SU-DHL-6 (cell line): ENCODE results near the gene NADK.

Experiments
- H2AFZ ChIP-seq: fragments of 200-600 bp; sonication (generic); 2 replicates; pipeline ENCODE4 v1.6.1; 2014; ENCODE audit warnings: low read depth, mild to moderate bottlenecking, moderate library complexity, mixed read lengths, antibody characterized with exemption, low read length; ENCODE audit not compliant: severe bottlenecking
- H3F3A ChIP-seq: fragments of 200-600 bp; shearing (Covaris generic); 2 replicates; pipeline ENCODE4 v1.6.0; 2016; ENCODE audit warnings: antibody characterized with exemption, mild to moderate bottlenecking; ENCODE audit not compliant: insufficient read depth
- H3K27ac ChIP-seq: fragments of 200-600 bp; sonication (generic); 2 replicates; pipeline ENCODE4 v1.5.1; 2016; ENCODE audit warnings: low read depth, mild to moderate bottlenecking, low read length, moderate library complexity, mixed read lengths
- H3K27me3 ChIP-seq: fragments of 200-600 bp; sonication (generic), shearing (Covaris generic); 2 replicates; pipeline ENCODE4 v1.6.0; 2014; ENCODE audit warnings: mild to moderate bottlenecking, low read length
- H3K36me3 ChIP-seq: fragments of 200-600 bp; sonication (generic); 2 replicates; pipeline ENCODE4 v1.6.1; 2014; ENCODE audit warnings: mild to moderate bottlenecking, low read length, mixed read lengths
- H3K4me2 ChIP-seq: fragments of 300-600, 200-600 bp; shearing (Covaris generic), sonication (generic); 2 replicates; pipeline ENCODE4 v1.6.0; 2014; ENCODE audit warnings: low read length, low read depth, mild to moderate bottlenecking; ENCODE audit not compliant: poor library complexity, severe bottlenecking
- H3K4me3 ChIP-seq: fragments of 200-600 bp; sonication (generic); 2 replicates; pipeline ENCODE4 v1.5.1; 2014; ENCODE audit warnings: antibody characterized with exemption, low read length, mild to moderate bottlenecking, mixed read lengths; ENCODE audit not compliant: insufficient read depth, poor library complexity, severe bottlenecking
- H3K79me2 ChIP-seq: fragments of 200-600 bp; sonication (generic); 2 replicates; pipeline ENCODE4 v1.6.1; 2014; ENCODE audit warnings: mild to moderate bottlenecking, low read length, moderate library complexity; ENCODE audit not compliant: insufficient read depth
- H3K9ac ChIP-seq: fragments of 200-600 bp; sonication (generic); 2 replicates; pipeline ENCODE4 v1.7.0; 2014; ENCODE audit warnings: mild to moderate bottlenecking, low read length
- H3K9me2 ChIP-seq: fragments of 200-600 bp; sonication (generic); replicated peaks from 2 replicates; pipeline ENCODE4 v1.6.1; 2014; ENCODE audit warnings: low read length; ENCODE audit not compliant: insufficient read depth
- H3K9me3 ChIP-seq: fragments of 200-600 bp; sonication (generic); 2 replicates; pipeline ENCODE4 v1.6.1; 2014; ENCODE audit warnings: low read length, mixed read lengths; ENCODE audit not compliant: insufficient read depth
- H4K20me1 ChIP-seq: fragments of 200-600 bp; sonication (generic); 2 replicates; pipeline ENCODE4 v1.6.1; 2014; ENCODE audit warnings: low read depth, mild to moderate bottlenecking, antibody characterized with exemption, low read length, moderate library complexity, mixed read lengths
- EZH2phosphoT487 ChIP-seq: fragments of 200-600 bp; sonication (generic), shearing (Covaris generic); conservative IDR thresholded peaks from 2 replicates; pipeline ENCODE4 v1.6.1; 2018; ENCODE audit warnings: mild to moderate bottlenecking, antibody characterized with exemption, low read length, moderate library complexity, mixed read lengths
- TF ChIP-seq, protein P1 (sequence below): fragments of 200-600 bp; sonication (generic); IDR thresholded peaks from one replicate; pipeline ENCODE4 v1.5.1; 2017; ENCODE audit warnings: antibody characterized with exemption, mild to moderate bottlenecking, low read length, moderate library complexity; ENCODE audit not compliant: insufficient read depth, poor library complexity, severe bottlenecking

NADK gene

DNA sequence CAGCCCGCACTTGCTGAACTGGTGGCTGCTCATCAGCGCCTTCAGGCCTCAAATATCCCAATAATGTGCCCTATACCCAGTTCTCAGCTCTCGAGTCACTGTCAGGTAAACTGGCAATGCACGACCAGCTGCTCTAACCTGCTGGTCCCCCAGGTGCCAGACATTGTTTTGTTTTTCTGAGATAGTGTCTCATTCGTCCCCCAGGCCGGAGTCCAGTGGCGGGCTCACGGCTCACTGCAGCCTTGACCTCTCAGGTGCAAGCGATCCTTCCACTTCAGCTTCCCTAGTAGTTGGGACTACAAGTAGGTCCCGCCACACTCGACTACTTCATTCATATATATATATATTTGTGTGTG is 1.0 kb upstream of the NADK start:
- peaks cover 66% of the 10 kb centered on the region for H3F3A ChIP-seq
- H3K9me3 ChIP-seq: no peaks in the 10 kb centered on the region

DNA sequence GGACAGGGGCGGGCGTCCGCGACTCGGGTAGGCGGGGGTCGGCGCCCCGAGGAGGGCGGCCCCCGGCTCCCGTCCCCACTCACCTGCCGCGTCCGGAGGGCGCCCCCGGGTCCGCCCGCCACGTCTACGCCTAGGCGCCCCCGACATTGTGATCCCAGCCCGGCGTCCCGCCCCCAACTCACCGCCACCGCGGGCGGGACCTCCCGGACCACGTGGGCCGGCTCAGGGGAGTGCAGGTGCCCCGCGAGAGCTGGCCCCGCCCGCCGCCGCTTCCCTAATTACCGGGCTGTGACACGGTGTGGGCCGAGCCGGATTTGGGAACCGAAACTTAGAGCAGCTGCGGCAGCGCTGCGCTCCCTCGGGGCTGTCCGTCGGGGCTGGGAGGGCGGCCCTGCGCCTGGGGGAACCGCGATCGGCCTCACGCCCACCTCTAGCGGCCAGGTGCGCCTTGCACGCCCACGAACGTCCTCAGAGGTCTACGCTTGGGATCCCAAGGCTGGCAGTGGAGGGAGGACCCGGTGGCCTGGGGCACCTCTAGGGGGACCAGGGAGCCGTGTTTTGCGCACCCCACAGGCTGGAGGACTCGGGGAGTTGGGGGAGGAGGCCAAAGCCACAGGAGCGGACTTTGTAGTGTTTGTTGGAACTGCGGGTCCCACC is 521 bp upstream of the NADK start:
- H4K20me1 ChIP-seq: peaks cover 9% of the 10 kb centered on the region; the same call in 1 of the 2 replicates
- H3K27me3 ChIP-seq: no peaks in the 10 kb centered on the region
- H2AFZ ChIP-seq: no peak overlapping the region
- H3K9ac ChIP-seq: peak overlapping the region; percentile 95
- no peaks in the 10 kb centered on the region for H3K9me2 ChIP-seq
- H3K36me3 ChIP-seq: 0 out of 2 replicates have a peak, but pooled peaks cover 3% of the 10 kb centered on the region
- no peak for TF ChIP-seq EZH2phosphoT487
- TF ChIP-seq, protein P1, sequence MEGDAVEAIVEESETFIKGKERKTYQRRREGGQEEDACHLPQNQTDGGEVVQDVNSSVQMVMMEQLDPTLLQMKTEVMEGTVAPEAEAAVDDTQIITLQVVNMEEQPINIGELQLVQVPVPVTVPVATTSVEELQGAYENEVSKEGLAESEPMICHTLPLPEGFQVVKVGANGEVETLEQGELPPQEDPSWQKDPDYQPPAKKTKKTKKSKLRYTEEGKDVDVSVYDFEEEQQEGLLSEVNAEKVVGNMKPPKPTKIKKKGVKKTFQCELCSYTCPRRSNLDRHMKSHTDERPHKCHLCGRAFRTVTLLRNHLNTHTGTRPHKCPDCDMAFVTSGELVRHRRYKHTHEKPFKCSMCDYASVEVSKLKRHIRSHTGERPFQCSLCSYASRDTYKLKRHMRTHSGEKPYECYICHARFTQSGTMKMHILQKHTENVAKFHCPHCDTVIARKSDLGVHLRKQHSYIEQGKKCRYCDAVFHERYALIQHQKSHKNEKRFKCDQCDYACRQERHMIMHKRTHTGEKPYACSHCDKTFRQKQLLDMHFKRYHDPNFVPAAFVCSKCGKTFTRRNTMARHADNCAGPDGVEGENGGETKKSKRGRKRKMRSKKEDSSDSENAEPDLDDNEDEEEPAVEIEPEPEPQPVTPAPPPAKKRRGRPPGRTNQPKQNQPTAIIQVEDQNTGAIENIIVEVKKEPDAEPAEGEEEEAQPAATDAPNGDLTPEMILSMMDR: peak; percentile 62
- H3K9me3 ChIP-seq: no peaks in the 10 kb centered on the region
- peak overlapping the region; percentile 51 for H3K4me3 ChIP-seq
- H3K4me2 ChIP-seq: peak overlapping the region; percentile 97
- H3K27ac ChIP-seq: peak overlapping the region; percentile 100
- peaks cover 44% of the 10 kb centered on the region for H3K79me2 ChIP-seq
- H3F3A ChIP-seq: peaks cover 66% of the 10 kb centered on the region

More for the DNA sequence above, 1.0 kb upstream of the NADK start:
- Histone ChIP-seq H3K4me2 (peak overlapping the region; percentile 97), H3K79me2 (peaks cover 39% of the 10 kb centered on the region), H3K27ac (peak overlapping the region; percentile 100), H3K4me3 (peak overlapping the region; percentile 51), H3K9me2 (no peaks in the 10 kb centered on the region), H3K9ac (peak overlapping the region; percentile 95), H2AFZ (no peak overlapping the region), H4K20me1 (peaks cover 9% of the 10 kb centered on the region; the same call in 1 of the 2 replicates), H3K27me3 (no peaks in the 10 kb centered on the region), H3K36me3 (0 out of 2 replicates have a peak, but pooled peaks cover 3% of the 10 kb centered on the region)
- TF ChIP-seq EZH2phosphoT487: no peak
- TF ChIP-seq, protein P1: no peak

DNA sequence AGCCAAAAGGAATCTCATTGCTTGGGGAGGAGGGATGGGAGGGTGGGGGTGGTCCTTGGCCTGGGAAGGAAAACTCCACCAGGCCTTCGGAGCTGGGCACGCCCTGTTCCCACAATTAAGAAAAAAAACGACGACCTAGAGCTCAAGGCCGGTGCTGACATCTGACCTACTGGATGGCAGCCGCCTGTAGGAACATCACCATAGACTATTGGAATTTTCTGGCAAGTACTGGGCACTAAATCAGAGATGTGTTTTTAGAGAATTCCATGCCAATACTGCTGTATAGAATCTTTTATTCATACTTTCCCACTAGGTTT is 729 bp downstream of the NADK start:
- Histone ChIP-seq H3K27ac (peak overlapping the region; percentile 100), H3K9ac (peak overlapping the region; percentile 95), H3K4me2 (peak overlapping the region; percentile 90), H3K36me3 (peaks cover 4% of the 10 kb centered on the region; the same call in 1 of the 2 replicates), H2AFZ (no peak overlapping the region), H3K9me3 (no peaks in the 10 kb centered on the region), H4K20me1 (peaks cover 9% of the 10 kb centered on the region; the same call in 1 of the 2 replicates), H3K27me3 (no peaks in the 10 kb centered on the region), H3K79me2 (peaks cover 56% of the 10 kb centered on the region), H3K9me2 (no peaks in the 10 kb centered on the region), H3F3A (peaks cover 55% of the 10 kb centered on the region), H3K4me3 (peak overlapping the region; percentile 68)
- TF ChIP-seq, protein P1: no peak
- TF ChIP-seq EZH2phosphoT487: no peak
